HG03095 (cell line): ENCODE results near the gene PCP4L1.
"Not testable (repeated sequence)": the region's sequence is repeated elsewhere in the genome, so short reads cannot be mapped to it uniquely, and the experiment has no call there.

Experiments used
- ATAC-seq: cut with Tn5 transposase; IDR thresholded peaks from one replicate; pipeline ENCODE4 v1.9.1; 2021; ENCODE audit warnings: moderate library complexity; ENCODE audit not compliant: unreplicated experiment

The PCP4L1 gene

DNA sequence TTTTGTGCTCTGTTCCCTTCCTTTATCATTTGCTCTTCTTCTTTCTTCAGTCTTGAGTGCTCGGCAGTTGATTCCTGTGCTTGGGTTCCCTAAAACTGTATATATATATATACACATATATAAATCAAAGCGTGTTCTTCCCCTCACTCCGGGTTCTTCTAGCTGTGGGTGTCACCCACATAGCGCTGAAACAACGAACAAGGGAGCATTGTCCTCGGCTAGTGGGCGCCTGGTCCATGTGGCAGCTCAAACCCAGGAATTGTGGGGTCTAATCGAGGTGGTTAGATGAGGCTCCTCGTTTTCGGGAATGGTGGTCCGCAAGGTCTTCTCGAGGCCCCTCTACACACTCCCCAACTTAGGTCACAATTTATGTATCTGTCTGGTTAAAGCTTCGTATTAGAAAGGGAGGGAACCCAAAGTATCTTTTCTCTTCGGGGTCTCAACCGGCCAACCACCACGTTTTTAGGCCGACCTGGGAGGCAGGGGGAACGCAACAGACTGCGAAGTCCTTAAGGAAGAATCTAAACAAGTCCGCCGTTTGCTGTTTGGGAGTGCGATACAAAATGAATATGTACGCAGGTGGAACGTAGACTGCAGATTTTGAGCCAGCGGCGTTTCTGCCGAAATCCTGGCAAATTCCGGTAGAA lies 55.1 kb downstream of the PCP4L1 start:
- ATAC-seq, result no peak

DNA sequence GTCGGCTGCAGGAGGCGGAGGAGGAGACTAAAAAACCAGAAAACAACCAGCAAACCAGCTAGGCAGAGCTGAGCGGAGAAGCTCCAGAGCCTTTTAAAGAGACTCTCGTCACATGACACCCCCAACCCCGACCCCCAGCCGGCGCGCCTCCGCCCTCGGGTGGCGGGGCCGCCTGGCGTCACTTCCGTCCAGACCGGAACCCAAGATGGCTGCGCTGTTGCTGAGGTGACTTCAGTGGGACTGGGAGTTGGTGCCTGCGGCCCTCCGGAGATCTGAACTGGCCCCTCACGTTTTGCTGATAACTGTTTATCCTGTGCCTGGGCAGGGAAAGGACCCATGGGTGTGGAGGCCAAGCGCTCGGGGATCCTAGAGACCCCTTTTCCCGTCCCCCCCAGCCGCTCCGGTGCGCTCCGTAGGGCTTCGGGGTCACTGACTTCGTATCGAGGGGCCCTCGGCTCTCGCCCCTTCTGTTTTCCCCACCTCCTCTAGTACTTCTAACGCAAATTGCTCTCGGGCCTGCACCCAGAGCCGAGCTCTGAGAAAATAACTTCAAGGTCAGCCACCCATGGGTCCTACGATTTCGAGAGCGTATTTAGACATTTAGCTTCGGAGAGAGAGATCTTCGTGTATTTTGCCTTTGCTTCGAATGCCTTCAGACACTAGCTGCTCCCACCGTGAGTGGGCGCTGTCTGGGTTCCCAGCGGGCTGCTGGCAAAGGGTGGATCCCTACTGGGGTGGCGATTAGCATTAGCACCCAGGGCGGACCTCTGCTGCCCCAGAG lies 55.8 kb downstream of the PCP4L1 start, which contains the start of gene SDHC:
Gene SDHC (plus strand): TSS at position 181 of the 781 bp plus-strand sequence. CDS start 25 bp downstream, at position 206.
- peak; percentile 93 for ATAC-seq

DNA sequence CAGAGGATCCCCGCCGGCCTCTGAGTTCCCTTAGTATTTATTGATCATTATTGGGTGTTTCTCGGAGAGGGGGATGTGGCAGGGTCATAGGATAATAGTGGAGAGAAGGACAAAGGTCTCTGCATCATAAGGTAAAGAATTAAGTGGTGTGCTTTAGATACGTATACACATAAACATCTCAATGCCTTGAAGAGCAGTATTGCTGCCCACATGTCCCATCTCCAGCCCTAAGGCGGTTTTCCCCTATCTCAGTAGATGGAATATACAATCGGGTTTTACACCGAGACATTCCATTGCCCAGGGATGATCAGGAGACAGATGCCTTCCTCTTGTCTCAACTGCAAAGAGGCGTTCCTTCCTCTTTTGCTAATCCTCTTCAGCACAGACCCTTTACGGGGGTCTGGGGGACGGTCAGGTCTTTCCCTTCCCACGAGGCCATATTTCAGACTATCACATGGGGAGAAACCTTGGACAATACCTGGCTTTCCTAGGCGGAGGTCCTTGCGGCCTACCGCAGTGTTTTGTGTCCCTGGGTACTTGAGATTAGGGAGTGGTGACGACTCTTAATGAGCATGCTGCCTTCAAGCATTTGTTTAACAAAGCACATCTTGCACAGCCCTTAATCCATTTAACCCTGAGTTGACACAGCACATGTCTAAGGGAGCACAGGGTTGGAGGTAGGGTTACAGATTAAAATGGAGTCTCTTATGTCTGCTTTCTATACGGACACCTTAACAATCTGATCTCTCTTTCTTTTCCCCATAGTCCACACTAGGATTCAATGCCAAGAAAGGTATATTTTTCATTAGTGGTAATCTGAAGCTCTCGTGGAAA lies 57.5 kb downstream of the PCP4L1 start:
- ATAC-seq, result not testable (repeated sequence)

DNA sequence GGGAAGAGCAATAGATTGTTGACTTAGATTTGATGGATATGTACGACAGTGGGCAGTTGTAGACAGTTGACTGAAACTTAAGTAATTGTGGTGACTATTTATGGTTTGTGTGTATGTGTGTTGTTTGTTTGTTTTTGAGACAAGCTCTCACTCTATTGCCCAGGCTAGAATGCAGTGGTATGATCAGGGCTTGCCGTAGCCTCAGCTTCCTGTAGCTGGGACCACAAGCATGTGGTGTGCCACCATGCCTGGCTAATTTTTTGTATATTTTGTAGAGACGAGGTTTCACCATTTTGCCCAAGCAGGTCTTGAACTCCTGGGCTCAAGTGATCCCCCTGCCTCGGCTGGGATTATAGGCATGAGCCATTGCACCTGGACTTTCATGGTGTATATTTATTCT lies 65.5 kb downstream of the PCP4L1 start:
- ATAC-seq, result no peak

DNA sequence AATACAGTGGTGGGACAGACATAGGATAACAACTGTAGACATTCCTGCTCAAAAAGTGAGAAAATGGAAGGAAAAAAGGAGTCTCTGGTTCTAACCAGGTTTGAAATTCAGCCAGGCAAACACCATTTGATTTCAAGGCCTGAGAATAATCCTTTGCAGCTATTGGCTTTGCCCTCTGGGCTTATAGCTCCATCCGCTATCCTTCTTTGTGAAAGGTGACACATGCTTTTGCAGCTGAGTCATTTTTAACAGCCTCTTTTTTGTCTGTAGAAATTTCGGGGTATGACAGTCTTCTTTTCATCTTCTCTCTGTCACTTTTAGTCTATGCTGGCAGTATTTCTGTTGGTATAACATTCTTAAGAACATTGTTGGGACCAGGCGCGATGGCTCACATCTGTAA lies 71.8 kb downstream of the PCP4L1 start:
- no peak for ATAC-seq

DNA sequence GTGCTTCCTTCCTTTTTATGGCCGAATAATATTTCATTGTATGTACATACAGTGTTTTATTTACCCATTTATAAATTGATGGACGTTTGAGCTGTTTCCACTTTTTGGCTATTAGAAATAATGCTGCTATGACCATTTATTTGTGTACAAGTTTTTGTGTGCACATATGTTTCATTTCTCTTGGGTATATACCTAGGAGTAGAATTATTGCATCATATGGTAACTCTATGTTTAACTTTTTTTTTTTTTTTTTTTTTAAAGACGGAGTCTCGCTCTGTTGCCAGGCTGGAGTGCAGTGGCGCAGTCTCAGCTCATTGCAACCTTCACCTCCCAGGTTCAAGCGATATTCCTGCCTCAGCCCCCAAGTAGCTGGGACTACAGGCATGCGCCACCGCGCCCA lies 74.6 kb downstream of the PCP4L1 start:
- ATAC-seq, result no peak
